K562 (cell line): ENCODE measurements around the gene DET1. TPM values are rescaled to one million over a fixed set of nuclear protein-coding genes. Genes with fewer than 3 reads are reported as not detected.
A peak's percentile ranks its signal among the peaks of the same experiment; 100 is the strongest.

ENCODE experiments used
- ATAC-seq: fragments of 200-7000 bp; cut with Tn5 transposase; 3 replicates; pipeline ENCODE4 v1.9.1; 2020; ENCODE audit warnings: moderate library complexity
- BruUV-seq: library from RNA; stranded (reverse); fragments of 400-500 nt; replicated peaks from 2 replicates; lab custom pipeline; 2021; lab: Mats Ljungman, UMichigan
- CTCF ChIA-PET: fragments of 300-600 bp; formaldehyde crosslinking; extraction: SDS; loops from one replicate; lab custom pipeline; 2021; ENCODE audit warnings: low intra/inter-chr PET ratio; lab: Yijun Ruan, JAX
- POLR2A ChIA-PET: fragments of 300-600, 350-650 bp; sonication (Branson Sonifier 250); formaldehyde crosslinking; extraction: SDS; loops from one replicate; lab custom pipeline; 2021; ENCODE audit warnings: antibody characterized with exemption, inconsistent platforms; lab: Yijun Ruan, JAX
- DNase-seq, 4 experiments: peaks; one replicate each; pipeline versions ENCODE4 v3.0.0 to v3.0.0-alpha.2; 2011 to 2018; ENCODE audit warnings: low spot score in 3 of 4, mixed read lengths in 3 of 4; ENCODE audit errors: extremely low read depth in 1 of 4
- FAIRE-seq: peaks from 2 replicates; lab custom pipeline; 2011; peaks lifted over from hg19 to GRCh38; lab: Jason Lieb, UNC
- H2AFZ ChIP-seq: 2 replicates; pipeline ENCODE4 v1.6.0; 2011; ENCODE audit warnings: low read depth, low read length, control low read depth, inconsistent platforms
- H3K27ac ChIP-seq: fragments of 200-600 bp; 3 replicates; pipeline ENCODE4 v1.8.0; 2011; ENCODE audit warnings: low read depth, mild to moderate bottlenecking, control low read depth, inconsistent platforms, low read length, moderate library complexity, mixed read lengths; ENCODE audit errors: extremely low read depth
- H3K27me3 ChIP-seq, 2 experiments: fragments of 300-600 bp in 1 of 2; 2 replicates in 1 of 2; 3 replicates in 1 of 2; pipeline versions ENCODE4 v1.6.0 to v1.8.0; 2011; ENCODE audit warnings: inconsistent platforms in 2 of 2, low read length in 2 of 2, mild to moderate bottlenecking in 1 of 2, mixed read lengths in 1 of 2, moderate library complexity in 1 of 2; ENCODE audit not compliant: control insufficient read depth in 2 of 2, insufficient read depth in 2 of 2
- H3K36me3 ChIP-seq: fragments of 300-600 bp; 3 replicates; pipeline ENCODE4 v1.8.0; 2011; ENCODE audit warnings: mild to moderate bottlenecking, low read length, inconsistent platforms; ENCODE audit not compliant: control insufficient read depth, insufficient read depth
- H3K4me1 ChIP-seq, 2 experiments: fragments of 200-600 bp in 1 of 2; replicated peaks in 1 of 2; 2 replicates in 1 of 2; 3 replicates in 1 of 2; pipeline versions ENCODE4 v1.5.1 to v1.8.0; 2011; ENCODE audit warnings: inconsistent platforms in 2 of 2, low read length in 2 of 2, mild to moderate bottlenecking in 1 of 2, mixed read lengths in 1 of 2, moderate library complexity in 1 of 2; ENCODE audit not compliant: control insufficient read depth in 2 of 2, insufficient read depth in 2 of 2
- H3K4me2 ChIP-seq: 2 replicates; pipeline ENCODE4 v1.6.1; 2011; ENCODE audit warnings: low read length, control low read depth, inconsistent platforms, mixed read lengths; ENCODE audit not compliant: insufficient read depth
- H3K4me3 ChIP-seq: fragments of 200-600 bp; sonication (generic), shearing (Covaris generic); 2 replicates; pipeline ENCODE4 v1.5.1; 2016; ENCODE audit warnings: control low read depth, inconsistent platforms
- H3K79me2 ChIP-seq: fragments of 200-600 bp; 3 replicates; pipeline ENCODE4 v1.8.0; 2011; ENCODE audit warnings: low read length, inconsistent platforms; ENCODE audit not compliant: control insufficient read depth, insufficient read depth
- H3K9ac ChIP-seq, 2 experiments: 2 replicates each; pipeline versions ENCODE4 v1.6.0 to v1.6.1; 2011; ENCODE audit warnings: low read depth in 2 of 2, low read length in 2 of 2, control low read depth in 1 of 2, inconsistent platforms in 1 of 2, mild to moderate bottlenecking in 1 of 2, mixed read lengths in 1 of 2; ENCODE audit not compliant: insufficient read depth in 1 of 2
- H3K9me1 ChIP-seq: one replicate; pipeline ENCODE4 v1.6.0; 2011; ENCODE audit warnings: inconsistent platforms, mild to moderate bottlenecking, low read length, moderate library complexity; ENCODE audit not compliant: control insufficient read depth, insufficient read depth
- H3K9me3 ChIP-seq: replicated peaks from 2 replicates; pipeline ENCODE4 v1.5.1; 2011; ENCODE audit warnings: low read depth, low read length, inconsistent platforms; ENCODE audit not compliant: control insufficient read depth, insufficient read depth
- H4K20me1 ChIP-seq: replicated peaks from 2 replicates; pipeline ENCODE4 v1.6.1; 2011; ENCODE audit warnings: low read length, inconsistent platforms, mixed read lengths; ENCODE audit not compliant: control insufficient read depth, insufficient read depth
- ARID4B ChIP-seq: sonication (generic); formaldehyde crosslinking; IDR thresholded peaks from 2 replicates; pipeline ENCODE4 v1.8.0; 2022; ENCODE audit warnings: mild to moderate bottlenecking, missing genetic modification reagents
- ETV5 ChIP-seq: sonication (generic); formaldehyde crosslinking; IDR thresholded peaks from 2 replicates; pipeline ENCODE4 v1.4.0; 2020; ENCODE audit warnings: low read depth, mild to moderate bottlenecking, missing genetic modification reagents
- MTF1 ChIP-seq: fragments of 250-450 bp; sonication (Bioruptor Pico); IDR thresholded peaks from 2 replicates; pipeline ENCODE4 v1.9.0; 2021; ENCODE audit warnings: moderate library complexity, mild to moderate bottlenecking, inconsistent platforms, borderline replicate concordance
- NR1H2 ChIP-seq: sonication (generic); formaldehyde crosslinking; IDR thresholded peaks from 2 replicates; pipeline ENCODE4 v1.4.0; 2020; ENCODE audit warnings: mild to moderate bottlenecking, missing genetic modification reagents
- OTX1 ChIP-seq: fragments of 450-650 bp; formaldehyde crosslinking; IDR thresholded peaks from 2 replicates; pipeline ENCODE4 v1.4.0; 2022; ENCODE audit warnings: mild to moderate bottlenecking
- POLR2H ChIP-seq: IDR thresholded peaks from 2 replicates; pipeline ENCODE4 v1.6.1; 2016; ENCODE audit warnings: missing genetic modification characterization, low read depth, mild to moderate bottlenecking, control low read depth, missing compliant biosample characterization, moderate library complexity
- RBM34 ChIP-seq: fragments of 200-400 bp; formaldehyde crosslinking; IDR thresholded peaks from 2 replicates; pipeline ENCODE4 v1.6.1; 2018; ENCODE audit warnings: low read length, borderline replicate concordance; ENCODE audit not compliant: insufficient read depth
- STAT5B ChIP-seq: fragments of 250-450 bp; sonication (Bioruptor Pico); IDR thresholded peaks from 2 replicates; pipeline ENCODE4 v1.8.0; 2021; ENCODE audit warnings: mild to moderate bottlenecking, inconsistent platforms
- TAL1 ChIP-seq: fragments of 450-650 bp; IDR thresholded peaks from 2 replicates; pipeline ENCODE4 v1.6.1; 2016; ENCODE audit warnings: mild to moderate bottlenecking
- TOE1 ChIP-seq, 2 experiments: fragments of 450-650 bp in 1 of 2; sonication (generic) in 1 of 2; formaldehyde crosslinking in 1 of 2; IDR thresholded peaks; 2 replicates each; pipeline versions ENCODE4 v1.7.1 to v1.8.0; 2016 to 2022; ENCODE audit warnings: borderline replicate concordance in 2 of 2, mild to moderate bottlenecking in 2 of 2, antibody characterized with exemption in 1 of 2, inconsistent platforms in 1 of 2, low read depth in 1 of 2, missing genetic modification reagents in 1 of 2, moderate library complexity in 1 of 2
- YBX1 ChIP-seq: fragments of 450-650 bp; IDR thresholded peaks from 2 replicates; pipeline ENCODE4 v1.7.1; 2016; ENCODE audit warnings: mild to moderate bottlenecking
- ZNF212 ChIP-seq: fragments of 450-650 bp; formaldehyde crosslinking; IDR thresholded peaks from 2 replicates; pipeline ENCODE4 v1.4.0; 2020; ENCODE audit warnings: mild to moderate bottlenecking
- ZNF282 ChIP-seq: sonication (generic); formaldehyde crosslinking; IDR thresholded peaks from 2 replicates; pipeline ENCODE4 v1.8.1; 2023; ENCODE audit warnings: missing genetic modification reagents
- WGBS: fragments of 100-300 bp; shearing (Covaris generic); methylation state at CpG from one replicate; pipeline ENCODE4 v1.1.6; 2016; ENCODE audit warnings: low coverage, mixed read lengths; ENCODE audit not compliant: insufficient coverage; ENCODE audit errors: missing lambda C conversion rate; 5-methylcytosine and 5-hydroxymethylcytosine counted together
- in situ Hi-C: fragments of 300-500 bp; cut with MboI; formaldehyde crosslinking; loops from 4 replicates; pipeline ENCODE4 v1.15.0; 2018; ENCODE audit warnings: inconsistent platforms, mixed read lengths
- intact Hi-C: fragments of 100-400 bp; cut with micrococcal nuclease; formaldehyde crosslinking; loops from 2 replicates; pipeline ENCODE4 v1.14.2; 2022
- polyA plus RNA-seq, 8 experiments: library from polyadenylated mRNA; depleted of rRNA in 4 of 8; stranded (reverse) in 5 of 8; unstranded in 3 of 8; fragments of >200 nt; fragmentation: Nextera tagmentation in 2 of 8; fragmentation: Illumina TruSeq in 1 of 8; extraction: Ambion mirVana in 2 of 8; extraction: Trizol in 1 of 8; gene quantifications; 2 replicates each; pipeline versions ENCODE4 v1.2.1 to v1.2.3, GENCODE V29; 2011 to 2014; ENCODE audit warnings: inconsistent platforms in 1 of 8, missing spikeins in 1 of 8
- total RNA-seq, 7 experiments: library from RNA; depleted of rRNA in 6 of 7; stranded (reverse); fragments of >200 nt in 6 of 7; fragmentation: Illumina TruSeq in 2 of 7; extraction: Trizol in 2 of 7; gene quantifications; 2 replicates each; pipeline versions ENCODE4 v1.2.1 to v1.2.3, GENCODE V29; 2011 to 2021; ENCODE audit warnings: low replicate concordance in 1 of 7

DET1 gene
- total and polyA plus RNA-seq, 9 of the 15 experiments (the other 6 are each of a cell fraction or from before 2014, with no cell fraction given) = 4.2 to 8.1 (median 6.0) TPM

GRCh38 chr15:88512078-88512477, 34.4 kb downstream of the DET1 start:
- no peak for TF ChIP-seq ETV5 (CRISPR knock-in tag)
- no peak for TF ChIP-seq POLR2H (tag)
- no peak for TF ChIP-seq TAL1
- no peak for TF ChIP-seq ZNF282
- no peak for TF ChIP-seq YBX1
- no peaks in the 10 kb centered on the region for H3K4me1 ChIP-seq
- no peak overlapping the region for H3K4me3 ChIP-seq
- H2AFZ ChIP-seq = no peak overlapping the region
- ChIA-PET CTCF (no interaction called here), POLR2A (interaction anchor here (1.1 kb wide), 1 partner anchor 13 kb away, joined by 3 read pairs; no protein-coding TSS in a partner anchor)
- H3K9me1 ChIP-seq = no peaks in the 10 kb centered on the region
- H3K27me3 ChIP-seq = no peaks in the 10 kb centered on the region
- 0 out of 4 replicates have a peak overlapping the region, but pooled peaks of 1 of the 2 experiments have one; percentile 10 for H3K9ac ChIP-seq
- H3K27ac ChIP-seq = no peak overlapping the region
- no peaks in the 10 kb centered on the region for H3K9me3 ChIP-seq
- BruUV-seq = no TSS peak
- DNase-seq (no peak), FAIRE-seq (no peak), ATAC-seq (no peak)
- in situ Hi-C loops (no loop called here), intact Hi-C loops (no loop called here)
- H3K79me2 ChIP-seq = no peaks in the 10 kb centered on the region
- no peak overlapping the region for H3K4me2 ChIP-seq
- 50% methylated on average over 3 of the region's 3 CpGs for WGBS
- H4K20me1 ChIP-seq = no peaks in the 10 kb centered on the region
- peaks cover 18% of the 10 kb centered on the region; the same call in 2 of the 3 replicates for H3K36me3 ChIP-seq

GRCh38 chr15:88511161-88511560, 35.3 kb downstream of the DET1 start:
- Histone ChIP-seq H3K4me2 (no peak overlapping the region), H3K27me3 (no peaks in the 10 kb centered on the region), H4K20me1 (no peaks in the 10 kb centered on the region), H3K9me1 (no peaks in the 10 kb centered on the region), H3K27ac (no peak overlapping the region), H3K4me1 (no peaks in the 10 kb centered on the region), H2AFZ (no peak overlapping the region), H3K4me3 (no peak overlapping the region), H3K79me2 (no peaks in the 10 kb centered on the region), H3K9ac (no peak overlapping the region), H3K36me3 (peaks cover 13% of the 10 kb centered on the region; the same call in 2 of the 3 replicates), H3K9me3 (no peaks in the 10 kb centered on the region)
- POLR2A ChIA-PET = no interaction called here
- DNase-seq (no peak), FAIRE-seq (no peak), ATAC-seq (no peak)
- CTCF ChIA-PET = no interaction called here
- intact Hi-C loops (no loop called here), in situ Hi-C loops (no loop called here)
- 43% methylated on average over 2 of the region's 2 CpGs for WGBS
- no TSS peak for BruUV-seq
- no peak for TF ChIP-seq STAT5B
- TF ChIP-seq ZNF212 (CRISPR knock-in tag) = no peak
- no peak for TF ChIP-seq MTF1 (CRISPR knock-in tag)
- no peak for TF ChIP-seq NR1H2 (CRISPR knock-in tag)
- no peak for TF ChIP-seq TOE1 (IDR thresholded peaks at IDR 0.05; ENCODE audit: borderline replicate concordance)
- TF ChIP-seq TOE1 (CRISPR knock-in tag; IDR thresholded peaks at IDR 0.05; ENCODE audit: borderline replicate concordance, low read depth) = no peak
- no peak for TF ChIP-seq RBM34
- no peak for TF ChIP-seq ARID4B
- no peak for TF ChIP-seq OTX1
